ENCODE measurements around the gene HOXC12. TPM values are rescaled to one million over a fixed set of nuclear protein-coding genes. Genes with fewer than 3 reads are reported as not detected.

HOXC12 gene, protein sequence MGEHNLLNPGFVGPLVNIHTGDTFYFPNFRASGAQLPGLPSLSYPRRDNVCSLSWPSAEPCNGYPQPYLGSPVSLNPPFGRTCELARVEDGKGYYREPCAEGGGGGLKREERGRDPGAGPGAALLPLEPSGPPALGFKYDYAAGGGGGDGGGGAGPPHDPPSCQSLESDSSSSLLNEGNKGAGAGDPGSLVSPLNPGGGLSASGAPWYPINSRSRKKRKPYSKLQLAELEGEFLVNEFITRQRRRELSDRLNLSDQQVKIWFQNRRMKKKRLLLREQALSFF
- not detected in 2 replicates for total RNA-seq

DNA sequence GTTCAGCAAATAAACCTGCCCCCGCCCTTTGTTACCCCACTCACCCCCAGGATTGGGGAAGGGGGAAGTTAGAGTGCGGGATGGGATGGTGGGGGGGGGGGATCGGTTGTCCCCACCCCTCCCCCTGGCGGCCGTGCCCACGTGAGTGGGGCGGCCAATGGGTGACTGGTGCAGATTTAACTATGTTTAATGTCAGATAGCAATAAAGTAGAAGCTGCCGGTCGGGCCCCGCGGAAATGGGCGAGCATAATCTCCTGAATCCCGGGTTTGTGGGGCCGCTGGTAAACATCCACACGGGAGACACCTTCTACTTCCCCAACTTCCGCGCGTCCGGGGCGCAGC, at the start of gene HOXC12:
Gene HOXC12 (plus strand): TSS at position 210 of the 342 bp plus-strand sequence. CDS start 27 bp downstream, at position 237.

DNA sequence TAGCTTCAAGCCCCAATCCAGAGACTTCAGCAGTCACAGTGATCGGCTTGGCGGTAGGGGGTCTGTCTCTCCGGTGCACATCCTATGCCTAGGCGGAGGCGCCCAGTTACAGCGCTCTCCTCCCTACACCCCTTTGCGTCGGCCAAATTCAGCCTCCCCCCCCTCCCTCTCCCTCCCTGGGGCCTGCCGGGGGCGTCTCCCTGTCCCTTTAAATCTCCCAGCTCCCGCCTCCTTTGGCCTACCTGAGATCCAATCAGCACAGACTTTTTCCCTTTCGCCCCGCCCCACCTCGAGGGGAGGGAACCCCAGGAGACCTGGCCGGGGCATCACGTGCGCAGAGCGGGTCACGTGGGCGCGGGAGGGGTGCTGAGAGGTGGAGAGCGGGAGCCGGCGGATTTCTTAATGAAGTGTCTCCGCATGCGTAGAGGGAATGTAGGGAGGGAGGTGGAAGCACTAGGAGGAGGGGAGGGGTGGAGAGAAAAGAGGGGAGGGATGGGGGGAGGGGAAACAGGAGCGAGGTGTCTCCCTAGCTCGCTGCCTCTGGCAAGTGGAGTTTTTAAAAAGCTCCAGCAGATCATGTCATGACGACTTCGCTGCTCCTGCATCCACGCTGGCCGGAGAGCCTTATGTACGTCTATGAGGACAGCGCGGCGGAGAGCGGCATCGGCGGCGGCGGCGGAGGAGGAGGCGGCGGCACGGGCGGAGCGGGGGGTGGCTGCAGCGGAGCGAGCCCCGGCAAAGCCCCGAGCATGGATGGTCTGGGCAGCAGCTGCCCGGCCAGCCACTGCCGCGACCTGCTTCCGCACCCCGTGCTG, 16.2 kb upstream of the HOXC12 start, which contains the start of gene HOXC13:
Gene HOXC13 (plus strand): TSS at position 506 of the 815 bp plus-strand sequence. CDS start 76 bp downstream, at position 582.

DNA sequence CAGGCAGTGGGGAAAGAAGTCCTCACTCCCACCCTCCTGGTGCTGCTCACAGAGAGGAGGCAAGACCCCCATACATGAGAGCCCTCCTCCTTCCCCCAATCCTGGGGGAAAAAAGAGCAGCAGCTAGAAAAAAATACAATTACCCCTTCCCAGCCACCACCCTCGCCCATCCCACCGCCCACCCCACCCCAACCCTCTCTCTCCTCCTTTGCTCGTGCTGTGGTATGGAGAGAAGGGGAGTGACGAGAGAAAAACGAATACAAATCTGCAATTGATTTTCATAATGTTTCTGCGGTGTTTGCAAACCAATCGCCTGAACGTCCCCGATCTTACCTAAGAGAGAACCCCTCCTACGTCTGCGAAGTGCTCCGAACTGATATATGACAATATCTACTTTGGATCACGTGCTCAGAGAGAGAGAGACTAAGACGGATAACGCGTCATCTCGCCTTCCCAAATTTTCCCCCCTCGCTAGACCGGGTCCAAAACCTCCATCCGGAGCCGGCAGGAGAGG, 18.1 kb downstream of the HOXC12 start, which contains the start of gene HOXC11:
Gene HOXC11 (plus strand): TSS at position 405 of the 514 bp plus-strand sequence. CDS start 116 bp downstream, outside the sequence.

DNA sequence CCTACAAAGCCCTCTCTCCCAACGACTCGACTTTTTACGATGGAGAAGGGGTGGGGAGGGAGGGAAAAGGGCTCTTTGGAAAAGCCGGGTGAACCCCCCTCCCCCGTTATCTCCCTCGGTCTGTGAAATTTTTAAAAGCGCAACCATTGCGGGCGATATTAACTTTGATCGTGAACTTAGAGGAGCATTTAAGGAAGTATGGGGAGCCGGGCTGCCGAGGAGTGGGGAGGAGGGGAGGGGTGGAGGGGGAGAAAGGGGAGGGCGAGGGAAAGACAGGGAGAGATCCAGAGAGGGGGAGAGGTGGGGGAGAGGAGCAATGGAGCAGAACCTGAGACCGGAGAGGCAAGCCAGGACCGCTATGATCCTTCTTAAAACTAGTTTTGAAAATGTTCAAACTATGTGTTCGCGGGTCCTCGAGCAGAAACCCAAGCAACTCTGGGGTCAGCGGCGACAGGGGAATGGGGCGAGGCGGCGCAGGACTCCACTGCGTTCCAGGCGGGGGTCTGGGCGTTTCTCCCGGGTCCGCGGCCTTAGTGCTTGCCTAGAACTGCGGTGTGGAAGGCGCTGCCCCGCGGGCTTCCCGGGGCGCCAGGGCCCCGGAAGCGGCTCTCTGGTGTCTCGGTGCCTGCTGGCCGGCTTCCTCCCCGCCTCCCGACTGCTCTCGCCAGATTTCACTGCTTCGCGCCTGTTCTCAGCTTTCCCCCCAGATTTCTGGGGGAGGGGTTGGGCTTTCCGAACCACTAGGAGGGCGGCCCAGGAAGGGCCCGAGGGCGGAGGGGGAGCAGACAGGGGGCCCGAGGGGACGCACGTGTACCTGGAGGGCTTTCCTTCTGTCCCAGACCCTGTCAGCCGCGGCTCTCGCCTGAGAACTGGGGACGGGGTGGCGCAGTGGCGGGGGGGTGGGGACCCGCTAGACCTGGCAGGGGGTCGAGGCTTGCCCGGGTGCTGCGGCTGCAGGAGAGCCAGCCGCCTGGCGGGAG, 19.7 kb downstream of the HOXC12 start, which contains the start of gene HOTAIR:
Gene HOTAIR (minus strand): TSS at position 871 of the 980 bp plus-strand sequence.

DNA sequence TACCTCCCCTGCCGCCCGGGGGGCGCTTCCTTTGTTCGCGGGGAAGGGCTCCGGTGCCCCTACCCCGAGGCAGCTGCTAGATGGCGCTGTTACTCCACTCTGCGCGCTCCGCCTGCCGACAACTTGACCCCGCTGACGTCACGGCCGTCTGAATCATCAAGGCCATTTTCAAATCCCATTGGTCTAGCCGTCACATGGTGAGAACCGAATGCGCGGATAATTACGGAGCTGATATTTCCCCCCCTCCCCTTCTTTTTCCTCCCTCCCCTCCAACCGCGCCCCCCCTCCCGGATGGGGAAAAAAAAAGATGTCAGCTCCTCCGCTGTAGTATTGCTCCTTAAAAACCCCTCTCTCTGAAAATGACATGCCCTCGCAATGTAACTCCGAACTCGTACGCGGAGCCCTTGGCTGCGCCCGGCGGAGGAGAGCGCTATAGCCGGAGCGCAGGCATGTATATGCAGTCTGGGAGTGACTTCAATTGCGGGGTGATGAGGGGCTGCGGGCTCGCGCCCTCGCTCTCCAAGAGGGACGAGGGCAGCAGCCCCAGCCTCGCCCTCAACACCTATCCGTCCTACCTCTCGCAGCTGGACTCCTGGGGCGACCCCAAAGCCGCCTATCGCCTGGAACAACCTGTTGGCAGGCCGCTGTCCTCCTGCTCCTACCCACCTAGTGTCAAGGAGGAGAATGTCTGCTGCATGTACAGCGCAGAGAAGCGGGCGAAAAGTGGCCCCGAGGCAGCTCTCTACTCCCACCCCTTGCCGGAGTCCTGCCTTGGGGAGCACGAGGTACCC, 30.4 kb downstream of the HOXC12 start, which contains the start of gene HOXC10:
Gene HOXC10 (plus strand): TSS at position 246 of the 791 bp plus-strand sequence. CDS start 114 bp downstream, at position 360.

DNA sequence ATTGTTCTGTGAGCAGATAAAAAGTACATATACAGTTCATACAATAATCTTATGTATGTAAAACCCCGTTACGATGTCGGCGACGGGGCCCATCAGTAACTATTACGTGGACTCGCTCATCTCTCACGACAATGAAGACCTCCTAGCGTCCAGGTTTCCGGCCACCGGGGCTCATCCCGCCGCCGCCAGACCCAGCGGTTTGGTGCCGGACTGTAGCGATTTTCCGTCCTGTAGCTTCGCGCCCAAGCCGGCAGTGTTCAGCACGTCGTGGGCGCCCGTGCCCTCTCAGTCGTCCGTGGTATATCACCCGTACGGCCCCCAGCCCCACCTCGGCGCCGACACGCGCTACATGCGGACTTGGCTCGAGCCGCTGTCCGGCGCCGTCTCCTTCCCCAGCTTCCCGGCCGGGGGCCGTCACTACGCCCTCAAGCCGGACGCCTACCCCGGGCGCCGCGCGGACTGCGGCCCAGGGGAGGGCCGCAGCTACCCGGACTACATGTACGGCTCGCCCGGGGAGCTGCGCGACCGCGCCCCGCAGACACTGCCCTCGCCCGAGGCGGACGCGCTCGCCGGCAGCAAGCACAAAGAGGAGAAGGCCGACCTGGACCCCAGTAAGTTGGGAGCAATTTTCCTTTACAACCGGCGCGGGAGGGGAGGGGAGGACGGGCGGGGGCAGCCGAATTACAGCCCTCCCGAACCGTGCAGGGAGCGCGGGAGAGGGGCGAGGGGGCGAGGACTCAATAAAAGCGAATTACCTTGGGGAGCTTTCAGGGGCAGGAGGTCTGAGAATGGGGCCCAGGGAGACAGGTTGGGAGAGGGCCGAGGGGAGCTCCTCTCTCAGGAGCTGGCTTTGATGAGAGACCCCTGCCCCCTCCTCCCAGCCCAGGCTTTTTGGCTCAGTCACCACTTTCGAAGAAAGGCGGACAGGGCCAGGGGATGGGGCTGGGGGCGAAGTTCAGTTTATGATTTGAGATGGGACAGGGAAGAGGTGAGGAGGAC, 45.7 kb downstream of the HOXC12 start, which contains the start of gene HOXC9:
Gene HOXC9 (plus strand): TSS at position 46 of the 999 bp plus-strand sequence. CDS start 28 bp downstream, at position 74.

Other genes with a start within 250 kb of the HOXC12 start
- gene CALCOCO1, start 227.5 kb upstream of the HOXC12 start, total RNA-seq, result 50.7 and 71.8 TPM in 2 replicates
- gene CISTR, start 202.9 kb upstream of the HOXC12 start, total RNA-seq, result not detected in 2 replicates
- not detected in 2 replicates for gene HOXC13, start 16.1 kb upstream of the HOXC12 start, total RNA-seq
- gene HOXC11, start 18.2 kb downstream of the HOXC12 start, total RNA-seq, result not detected in 2 replicates
- gene HOTAIR, start 20.1 kb downstream of the HOXC12 start, total RNA-seq, result not detected in 2 replicates
- gene HOXC10, start 30.2 kb downstream of the HOXC12 start, total RNA-seq, result not detected in 2 replicates
- gene HOXC9, start 45.3 kb downstream of the HOXC12 start, total RNA-seq, result not detected in 2 replicates
- gene HOXC8, start 54.1 kb downstream of the HOXC12 start, total RNA-seq, result not detected in 2 replicates
- 0.66 TPM in 1 of 2 replicates, not detected in the other for gene HOXC6, start 73.5 kb downstream of the HOXC12 start, total RNA-seq
- gene HOXC5, start 78.1 kb downstream of the HOXC12 start, total RNA-seq, result not detected in 2 replicates
- gene HOXC4, start 98.9 kb downstream of the HOXC12 start, total RNA-seq, result not detected in 2 replicates
- 14.6 and 18.2 TPM in 2 replicates for gene SMUG1, start 234.1 kb downstream of the HOXC12 start, total RNA-seq